HEK293T (cell line): ENCODE data around the gene FBXL2.

Source experiments
- FOXA1 ChIP-seq: fragments of 450-650 bp; IDR thresholded peaks from 2 replicates; pipeline ENCODE4 v1.6.1; 2016; ENCODE audit warnings: mild to moderate bottlenecking
- FOXK2 ChIP-seq: fragments of 450-650 bp; IDR thresholded peaks from 2 replicates; pipeline ENCODE4 v1.6.1; 2016; ENCODE audit warnings: mild to moderate bottlenecking
- FOXM1 ChIP-seq: fragments of 450-650 bp; IDR thresholded peaks from 2 replicates; pipeline ENCODE4 v1.6.1; 2017; ENCODE audit warnings: mild to moderate bottlenecking, borderline replicate concordance
- SUZ12 ChIP-seq: fragments of 450-650 bp; IDR thresholded peaks from 2 replicates; pipeline ENCODE4 v1.6.1; 2016; ENCODE audit warnings: mild to moderate bottlenecking

DNA sequence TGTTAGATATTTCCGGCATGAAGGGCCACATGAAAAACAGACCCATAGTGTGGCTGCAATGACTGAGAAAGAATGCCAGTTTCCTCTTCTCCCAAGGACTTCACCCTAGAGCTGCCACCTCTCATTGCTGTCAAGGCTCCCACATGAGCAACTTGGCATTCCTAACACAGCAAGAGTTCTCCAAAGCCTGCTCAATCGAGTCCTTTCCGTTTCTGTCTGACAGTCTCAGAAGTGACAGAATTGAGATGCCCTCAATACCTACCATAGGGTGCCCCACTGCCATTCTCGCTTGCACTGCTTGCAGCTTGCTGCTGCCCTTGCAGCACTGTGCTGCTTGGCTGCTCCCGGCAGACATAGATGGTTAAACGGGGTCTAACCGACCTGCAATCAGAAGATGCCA lies 118.7 kb downstream of the FBXL2 start:
- no peak for TF ChIP-seq FOXM1
- TF ChIP-seq FOXA1 = no peak
- TF ChIP-seq SUZ12 = no peak
- no peak for TF ChIP-seq FOXK2
